Caco-2 (cell line): ENCODE measurements around the gene PDGFD. TPM values are rescaled to one million over a fixed set of nuclear protein-coding genes. Genes with fewer than 3 reads are reported as not detected.
A peak's percentile ranks its signal among the peaks of the same experiment; 100 is the strongest.

Experiments used
- BruUV-seq: library from RNA; stranded (reverse); fragments of 400-500 nt; replicated peaks from 2 replicates; lab custom pipeline; 2021; lab: Mats Ljungman, UMichigan
- CTCF ChIA-PET: fragments of 300-600 bp; sonication (Branson Sonifier 250); formaldehyde crosslinking; loops from one replicate; lab custom pipeline; 2022; ENCODE audit warnings: antibody characterized with exemption; lab: Charles Lee
- POLR2A ChIA-PET: fragments of 300-600 bp; sonication (Branson Sonifier 250); formaldehyde crosslinking; loops from one replicate; lab custom pipeline; 2022; ENCODE audit warnings: antibody characterized with exemption; lab: Charles Lee
- DNase-seq, 2 experiments: peaks; one replicate each; pipeline versions ENCODE4 v3.0.0 to v3.0.0-alpha.2; 2020 to 2022
- H3K27me3 ChIP-seq: replicated peaks from 2 replicates; pipeline ENCODE4 v1.6.0; 2011; ENCODE audit warnings: low read length; ENCODE audit not compliant: control insufficient read depth, insufficient read depth
- H3K36me3 ChIP-seq: 2 replicates; pipeline ENCODE4 v1.5.1; 2011; ENCODE audit warnings: low read length; ENCODE audit not compliant: control insufficient read depth, insufficient read depth
- H3K4me1 ChIP-seq: fragments of 250-450 bp; sonication (Bioruptor Pico); 2 replicates; pipeline ENCODE4 v1.5.1; 2020; ENCODE audit warnings: mild to moderate bottlenecking
- H3K4me3 ChIP-seq: 2 replicates; pipeline ENCODE4 v1.5.1; 2011; ENCODE audit warnings: low read depth, mild to moderate bottlenecking, control low read depth, low read length
- H3K9me3 ChIP-seq: fragments of 250-450 bp; sonication (Bioruptor Pico); 2 replicates; pipeline ENCODE4 v1.5.1; 2020; ENCODE audit warnings: mild to moderate bottlenecking, moderate library complexity
- H3K27ac Mint-ChIP-seq: one replicate; pipeline ENCODE4 v1.8.0; 2022; ENCODE audit warnings: mixed read lengths; ENCODE audit not compliant: unreplicated experiment
- H3K27me3 Mint-ChIP-seq: one replicate; pipeline ENCODE4 v1.8.0; 2022; ENCODE audit warnings: mixed read lengths; ENCODE audit not compliant: insufficient read depth, unreplicated experiment
- H3K36me3 Mint-ChIP-seq: one replicate; pipeline ENCODE4 v1.8.0; 2022; ENCODE audit warnings: mild to moderate bottlenecking, mixed read lengths; ENCODE audit not compliant: insufficient read depth, unreplicated experiment
- H3K4me1 Mint-ChIP-seq: one replicate; pipeline ENCODE4 v1.8.0; 2022; ENCODE audit warnings: low read depth, mixed read lengths; ENCODE audit not compliant: unreplicated experiment
- H3K4me3 Mint-ChIP-seq: one replicate; pipeline ENCODE4 v1.8.0; 2022; ENCODE audit warnings: mild to moderate bottlenecking, moderate library complexity, mixed read lengths; ENCODE audit not compliant: unreplicated experiment
- H3K9me3 Mint-ChIP-seq: one replicate; pipeline ENCODE4 v1.8.0; 2022; ENCODE audit warnings: mixed read lengths; ENCODE audit not compliant: unreplicated experiment
- CTCF ChIP-seq, 2 experiments: fragments of 200-600 bp in 1 of 2; IDR thresholded peaks; 1 replicate in 1 of 2; 2 replicates in 1 of 2; pipeline versions ENCODE4 v1.5.1 to v1.8.0; 2011 to 2022; ENCODE audit warnings: antibody characterized with exemption in 1 of 2, control low read depth in 1 of 2, inconsistent platforms in 1 of 2, low read depth in 1 of 2, low read length in 1 of 2, mild to moderate bottlenecking in 1 of 2, moderate library complexity in 1 of 2; ENCODE audit not compliant: insufficient read depth in 1 of 2, severe bottlenecking in 1 of 2, unreplicated experiment in 1 of 2
- intact Hi-C: fragments of 100-400 bp; cut with micrococcal nuclease; formaldehyde crosslinking; loops from one replicate; pipeline ENCODE4 v1.10.0; 2022; ENCODE audit not compliant: unreplicated experiment
- total RNA-seq: library from RNA; stranded (reverse); gene quantifications from 2 replicates; pipeline ENCODE4 v1.2.3, GENCODE V29; 2022

The PDGFD gene
- total RNA-seq, 1 experiment from 2014 or later = not detected

GRCh38 chr11:104009744-104010143, 154.2 kb downstream of the PDGFD start:
- peak in 1 of 2 experiments; percentile 10 for TF ChIP-seq CTCF (IDR thresholded peaks at IDR 0.05; ENCODE audit: insufficient read depth in 1 of 2, low read depth in 1 of 2, low read length in 1 of 2, severe bottlenecking in 1 of 2, unreplicated experiment in 1 of 2)
- no peaks in the 10 kb centered on the region for H3K9me3 ChIP-seq
- no peak overlapping the region for H3K4me3 ChIP-seq
- ChIA-PET CTCF (interaction anchor here (1.0 kb wide), 2 partner anchors 320 to 327 kb away, joined by 3 to 7 read pairs; no protein-coding TSS in a partner anchor), POLR2A (no interaction called here)
- H3K27me3 ChIP-seq = no peaks in the 10 kb centered on the region
- H3K36me3 ChIP-seq = no peaks in the 10 kb centered on the region
- no peaks in the 10 kb centered on the region for H3K4me1 Mint-ChIP-seq
- peaks cover 8% of the 10 kb centered on the region for H3K4me1 ChIP-seq
- H3K4me3 Mint-ChIP-seq = no peak overlapping the region
- no peak for DNase-seq
- intact Hi-C loops = no loop called here
- H3K27me3 Mint-ChIP-seq = no peaks in the 10 kb centered on the region
- H3K36me3 Mint-ChIP-seq = no peaks in the 10 kb centered on the region
- no peaks in the 10 kb centered on the region for H3K9me3 Mint-ChIP-seq
- H3K27ac Mint-ChIP-seq = no peak overlapping the region
- BruUV-seq = no TSS peak

- H3K9me3 Mint-ChIP-seq = no peaks in the 10 kb centered on the region
- H3K4me3 Mint-ChIP-seq = no peak overlapping the region
- BruUV-seq = no TSS peak
- DNase-seq = no peak
- no peaks in the 10 kb centered on the region for H3K4me1 Mint-ChIP-seq
- H3K36me3 Mint-ChIP-seq = no peaks in the 10 kb centered on the region
- intact Hi-C loops = no loop called here
- H3K36me3 ChIP-seq = no peaks in the 10 kb centered on the region
- H3K4me3 ChIP-seq = no peak overlapping the region
- peaks cover 2% of the 10 kb centered on the region for H3K27me3 Mint-ChIP-seq
- ChIA-PET CTCF (no interaction called here), POLR2A (no interaction called here)
- H3K27me3 ChIP-seq = no peaks in the 10 kb centered on the region
- H3K27ac Mint-ChIP-seq = no peak overlapping the region
- H3K4me1 ChIP-seq = peaks cover 8% of the 10 kb centered on the region
- no peak for TF ChIP-seq CTCF (IDR thresholded peaks at IDR 0.05; ENCODE audit: insufficient read depth in 1 of 2, low read depth in 1 of 2, low read length in 1 of 2, severe bottlenecking in 1 of 2, unreplicated experiment in 1 of 2)
- H3K9me3 ChIP-seq = no peaks in the 10 kb centered on the region
Observed at GRCh38 chr11:104005234-104005855, 158.6 kb downstream of the PDGFD start.

- Mint-ChIP-seq H3K36me3 (no peaks in the 10 kb centered on the region), H3K27ac (no peak overlapping the region)
- POLR2A ChIA-PET = no interaction called here
Observed at GRCh38 chr11:104003491-104003890, 160.5 kb downstream of the PDGFD start.

More at GRCh38 chr11:104003491-104003890, 160.5 kb downstream of the PDGFD start:
- Histone ChIP-seq H3K4me3 (no peak overlapping the region), H3K9me3 (no peaks in the 10 kb centered on the region), H3K36me3 (no peaks in the 10 kb centered on the region), H3K27me3 (no peaks in the 10 kb centered on the region), H3K4me1 (peaks cover 8% of the 10 kb centered on the region)
- no peak overlapping the region for H3K4me3 Mint-ChIP-seq
- no peak for TF ChIP-seq CTCF (IDR thresholded peaks at IDR 0.05; ENCODE audit: insufficient read depth in 1 of 2, low read depth in 1 of 2, low read length in 1 of 2, severe bottlenecking in 1 of 2, unreplicated experiment in 1 of 2)
- no peaks in the 10 kb centered on the region for H3K4me1 Mint-ChIP-seq
- no peaks in the 10 kb centered on the region for H3K9me3 Mint-ChIP-seq
- no TSS peak for BruUV-seq
- DNase-seq = no peak
- intact Hi-C loops = no loop called here
- CTCF ChIA-PET = no interaction called here
- peaks cover 3% of the 10 kb centered on the region for H3K27me3 Mint-ChIP-seq
